ENCODE measurements around the gene ZNF516.

Gene ZNF516

DNA sequence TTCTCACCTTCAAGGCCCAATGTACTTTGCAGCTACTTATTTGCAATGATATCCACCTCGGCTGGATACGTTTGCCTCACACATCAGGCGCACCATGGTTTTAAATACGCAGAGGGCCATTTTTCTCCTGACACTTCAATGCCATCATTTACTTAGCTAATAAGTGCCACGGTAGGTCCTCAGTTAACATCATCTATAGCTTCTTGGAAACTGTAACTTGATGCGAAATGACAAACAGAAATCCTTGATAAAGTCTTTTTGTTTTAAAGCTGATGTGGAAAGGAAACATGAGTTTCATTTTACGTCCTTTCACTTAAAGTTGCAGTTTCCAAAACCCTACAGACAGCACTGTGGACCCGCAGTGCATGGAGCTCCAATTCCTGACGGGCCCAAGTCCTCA is 37.1 kb downstream of the ZNF516 start:
- no peak for DNase-seq (ENCODE audit: low spot score)
- TF ChIP-seq, protein P1, sequence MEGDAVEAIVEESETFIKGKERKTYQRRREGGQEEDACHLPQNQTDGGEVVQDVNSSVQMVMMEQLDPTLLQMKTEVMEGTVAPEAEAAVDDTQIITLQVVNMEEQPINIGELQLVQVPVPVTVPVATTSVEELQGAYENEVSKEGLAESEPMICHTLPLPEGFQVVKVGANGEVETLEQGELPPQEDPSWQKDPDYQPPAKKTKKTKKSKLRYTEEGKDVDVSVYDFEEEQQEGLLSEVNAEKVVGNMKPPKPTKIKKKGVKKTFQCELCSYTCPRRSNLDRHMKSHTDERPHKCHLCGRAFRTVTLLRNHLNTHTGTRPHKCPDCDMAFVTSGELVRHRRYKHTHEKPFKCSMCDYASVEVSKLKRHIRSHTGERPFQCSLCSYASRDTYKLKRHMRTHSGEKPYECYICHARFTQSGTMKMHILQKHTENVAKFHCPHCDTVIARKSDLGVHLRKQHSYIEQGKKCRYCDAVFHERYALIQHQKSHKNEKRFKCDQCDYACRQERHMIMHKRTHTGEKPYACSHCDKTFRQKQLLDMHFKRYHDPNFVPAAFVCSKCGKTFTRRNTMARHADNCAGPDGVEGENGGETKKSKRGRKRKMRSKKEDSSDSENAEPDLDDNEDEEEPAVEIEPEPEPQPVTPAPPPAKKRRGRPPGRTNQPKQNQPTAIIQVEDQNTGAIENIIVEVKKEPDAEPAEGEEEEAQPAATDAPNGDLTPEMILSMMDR (IDR thresholded peaks at IDR 0.05; ENCODE audit: extremely low read depth, missing control alignments) = no peak

DNA sequence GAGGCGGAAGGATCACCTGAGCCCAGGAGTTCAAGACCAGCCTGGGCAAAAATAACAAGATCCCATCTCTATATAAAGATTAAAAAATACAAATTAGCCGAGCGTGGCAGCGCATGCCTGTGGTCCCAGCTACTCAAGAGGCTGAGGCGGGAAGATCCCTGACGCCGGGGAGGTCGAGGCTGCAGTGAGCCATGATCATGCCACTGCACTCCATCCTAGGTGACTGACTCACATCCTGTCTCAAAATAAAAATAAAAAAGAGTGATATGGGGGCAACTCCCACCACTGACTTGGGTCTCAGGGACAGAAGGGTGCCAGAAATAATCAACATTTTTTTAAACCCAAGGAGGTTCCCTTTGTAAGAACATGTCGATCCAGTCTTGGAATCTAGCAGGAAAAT is 37.6 kb downstream of the ZNF516 start:
- TF ChIP-seq, protein P1 (IDR thresholded peaks at IDR 0.05; ENCODE audit: extremely low read depth, missing control alignments) = no peak
- DNase-seq (ENCODE audit: low spot score) = no peak

DNA sequence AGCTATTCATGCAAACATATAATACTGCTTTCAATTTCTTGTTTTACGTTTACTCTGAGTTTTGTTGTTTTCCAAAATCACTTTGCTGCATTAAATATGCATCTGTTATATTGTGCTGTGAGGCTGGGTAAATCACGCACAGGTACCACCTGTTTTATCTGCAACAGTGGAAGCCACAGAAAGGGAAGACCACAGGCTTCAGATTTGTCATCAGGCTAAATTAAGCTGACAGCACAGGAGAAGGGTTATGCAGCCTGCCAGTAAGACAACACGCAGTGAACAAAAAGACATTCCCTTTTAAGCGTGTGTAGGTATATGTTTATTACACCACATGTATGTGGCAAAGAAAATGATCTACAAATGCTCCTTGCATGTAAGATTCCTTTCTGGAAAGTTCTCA is 38.2 kb downstream of the ZNF516 start:
- DNase-seq (ENCODE audit: low spot score) = no peak
- TF ChIP-seq, protein P1 (IDR thresholded peaks at IDR 0.05; ENCODE audit: extremely low read depth, missing control alignments) = no peak

DNA sequence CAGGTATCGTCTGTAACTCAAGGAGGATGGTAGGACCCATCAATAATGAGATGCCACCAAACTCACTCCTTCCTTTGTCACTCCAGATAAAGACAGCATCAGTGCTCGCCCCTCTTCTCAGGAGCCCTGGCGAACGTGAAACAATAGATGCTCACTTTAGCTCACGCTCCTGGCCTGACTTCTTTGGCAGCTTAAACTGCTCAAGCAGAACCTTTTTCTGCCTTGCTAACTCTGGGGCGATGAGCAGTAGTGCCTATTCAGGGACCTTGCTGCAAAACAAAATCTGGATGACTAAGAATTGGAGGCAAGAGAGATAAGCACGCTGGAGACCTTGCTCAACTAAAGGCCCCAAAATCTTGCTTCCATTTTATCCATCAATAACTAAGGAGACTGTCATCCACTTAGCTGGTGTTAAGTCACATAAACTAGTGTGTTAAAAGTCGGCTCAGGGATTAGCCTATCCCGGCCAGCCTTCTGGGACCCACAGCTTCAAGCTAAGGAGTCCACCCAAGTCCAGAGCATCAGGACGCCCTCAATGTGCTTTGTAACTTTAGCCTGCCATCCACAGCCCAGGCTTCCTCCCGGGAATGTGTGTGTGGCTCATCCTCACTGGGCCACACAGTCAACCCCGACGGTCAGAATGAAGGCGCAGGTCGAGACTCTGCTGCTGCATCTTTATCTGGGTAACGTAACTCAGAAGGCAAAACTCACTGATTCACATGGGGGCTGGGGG is 38.9 kb downstream of the ZNF516 start:
- TF ChIP-seq, protein P1 (IDR thresholded peaks at IDR 0.05; ENCODE audit: extremely low read depth, missing control alignments) = no peak
- no peak for DNase-seq (ENCODE audit: low spot score)

DNA sequence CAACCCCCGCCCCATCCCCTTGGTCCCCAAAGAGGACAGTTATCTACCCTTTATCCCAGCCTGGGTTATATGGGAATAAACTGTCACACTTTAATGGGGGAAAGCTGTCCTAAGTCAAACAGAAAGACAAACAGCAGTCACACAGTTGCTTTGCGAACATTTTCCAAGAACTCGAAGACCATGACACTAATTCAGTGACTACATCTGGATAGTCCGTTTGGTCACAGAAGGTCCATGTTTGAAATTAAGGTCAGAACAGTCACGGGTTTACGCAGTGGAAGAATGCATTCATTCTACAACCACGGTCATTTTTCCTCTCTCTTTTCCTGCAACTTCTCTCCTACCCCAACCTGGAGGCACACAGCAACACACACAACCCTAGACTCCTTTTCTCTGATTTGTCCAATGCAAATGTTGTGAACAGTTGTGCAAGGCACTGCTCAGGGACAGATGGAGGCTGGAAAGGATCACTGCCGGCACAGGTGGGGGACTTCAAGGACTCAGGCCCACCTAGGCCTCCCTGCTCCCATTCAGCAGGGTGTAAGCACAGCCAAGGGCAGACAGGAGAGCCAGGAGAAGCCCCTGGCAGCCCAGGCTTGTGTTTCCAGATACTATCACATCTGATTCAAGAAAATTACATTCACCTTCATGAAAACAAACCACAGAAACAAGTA is 39.9 kb downstream of the ZNF516 start:
- DNase-seq (ENCODE audit: low spot score) = no peak
- TF ChIP-seq, protein P1 (IDR thresholded peaks at IDR 0.05; ENCODE audit: extremely low read depth, missing control alignments) = no peak

DNA sequence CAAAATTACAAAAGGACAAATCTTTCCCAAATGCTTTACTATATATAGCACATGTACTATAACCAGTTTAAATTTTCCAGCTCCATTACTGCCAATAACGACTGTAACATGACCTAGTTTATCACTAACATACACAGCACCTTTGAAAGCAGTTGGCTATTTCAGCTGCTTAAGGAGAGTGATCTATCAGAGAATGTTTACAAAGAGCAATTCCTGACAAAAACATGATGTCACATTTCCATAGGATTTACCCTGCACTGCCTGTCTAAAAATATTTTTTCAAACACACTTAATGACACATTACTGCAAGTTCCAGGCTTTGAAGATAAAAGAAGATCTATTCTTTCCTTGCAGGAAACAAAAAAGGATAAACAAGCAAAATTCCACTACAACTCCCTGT is 40.6 kb downstream of the ZNF516 start:
- DNase-seq (ENCODE audit: low spot score) = no peak
- TF ChIP-seq, protein P1 (IDR thresholded peaks at IDR 0.05; ENCODE audit: extremely low read depth, missing control alignments) = no peak

DNA sequence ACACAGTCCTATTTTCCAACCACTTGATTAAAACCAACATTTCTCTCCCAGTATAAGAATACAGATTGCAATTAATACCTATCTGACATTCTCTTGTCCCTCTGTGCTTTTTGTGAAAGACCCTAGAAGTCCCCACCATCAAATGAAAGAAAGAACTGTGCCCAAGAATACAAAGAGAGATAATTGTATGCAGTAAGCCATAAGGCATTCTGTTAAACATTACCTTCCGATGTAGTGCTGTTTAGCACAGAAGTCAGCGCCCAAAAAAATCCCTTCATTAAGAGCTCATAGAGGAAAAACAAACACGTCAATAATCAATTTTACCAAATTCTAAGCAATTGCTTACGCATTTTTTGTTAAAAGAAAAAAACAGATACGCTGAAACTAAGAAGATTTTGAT is 41.1 kb downstream of the ZNF516 start:
- TF ChIP-seq, protein P1 (IDR thresholded peaks at IDR 0.05; ENCODE audit: extremely low read depth, missing control alignments) = no peak
- DNase-seq (ENCODE audit: low spot score) = no peak

All from GM20000 (cell line).